GM12864 (cell line): Measurements from ENCODE around the gene RIMBP2.

Experiments
- DNase-seq: peaks from one replicate; pipeline ENCODE4 v3.0.0-alpha.2; 2011; ENCODE audit warnings: low read depth
- H3K4me3 ChIP-seq: 2 replicates; pipeline ENCODE4 v1.5.1; 2011; ENCODE audit warnings: mild to moderate bottlenecking, low read depth, low read length, control low read depth
- CTCF ChIP-seq: IDR thresholded peaks from 2 replicates; pipeline ENCODE4 v1.5.1; 2011; ENCODE audit warnings: low read depth, mild to moderate bottlenecking, moderate library complexity, low read length, control low read depth, inconsistent platforms; ENCODE audit errors: missing control alignments

Gene RIMBP2

GRCh38 chr12:130677957-130678558 is 38.0 kb downstream of the RIMBP2 start:
- no peak overlapping the region for H3K4me3 ChIP-seq
- DNase-seq = no peak
- TF ChIP-seq CTCF = no peak

- no peak for TF ChIP-seq CTCF
- no peak overlapping the region for H3K4me3 ChIP-seq
- DNase-seq = no peak
Measured at GRCh38 chr12:130675791-130676190, 40.3 kb downstream of the RIMBP2 start.

- no peak overlapping the region for H3K4me3 ChIP-seq
- DNase-seq = no peak
- no peak for TF ChIP-seq CTCF
Measured at GRCh38 chr12:130675121-130675520, 41.0 kb downstream of the RIMBP2 start.

- DNase-seq = no peak
- no peak overlapping the region for H3K4me3 ChIP-seq
- no peak for TF ChIP-seq CTCF
Measured at GRCh38 chr12:130674676-130675075, 41.4 kb downstream of the RIMBP2 start.

GRCh38 chr12:130673036-130673705 is 42.9 kb downstream of the RIMBP2 start:
- no peak overlapping the region for H3K4me3 ChIP-seq
- no peak for DNase-seq
- no peak for TF ChIP-seq CTCF

- DNase-seq = no peak
- no peak for TF ChIP-seq CTCF
- no peak overlapping the region for H3K4me3 ChIP-seq
Measured at GRCh38 chr12:130672089-130672820, 43.8 kb downstream of the RIMBP2 start.
